Activated CD8-positive, alpha-beta memory T cell treated with anti-CD3 and anti-CD28 coated beads, Interleukin-2, amount 50 U/mL, for 24 hours (primary cell): ENCODE data around the gene C3orf33.
"Not testable (repeated sequence)": the region's sequence is repeated elsewhere in the genome, so short reads cannot be mapped to it uniquely, and the experiment has no call there.

Experiments
- DNase-seq: peaks from one replicate; pipeline ENCODE4 v3.0.0-alpha.2; 2020; ENCODE audit errors: extremely low read depth

Gene C3orf33, protein sequence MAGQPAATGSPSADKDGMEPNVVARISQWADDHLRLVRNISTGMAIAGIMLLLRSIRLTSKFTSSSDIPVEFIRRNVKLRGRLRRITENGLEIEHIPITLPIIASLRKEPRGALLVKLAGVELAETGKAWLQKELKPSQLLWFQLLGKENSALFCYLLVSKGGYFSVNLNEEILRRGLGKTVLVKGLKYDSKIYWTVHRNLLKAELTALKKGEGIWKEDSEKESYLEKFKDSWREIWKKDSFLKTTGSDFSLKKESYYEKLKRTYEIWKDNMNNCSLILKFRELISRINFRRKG

DNA sequence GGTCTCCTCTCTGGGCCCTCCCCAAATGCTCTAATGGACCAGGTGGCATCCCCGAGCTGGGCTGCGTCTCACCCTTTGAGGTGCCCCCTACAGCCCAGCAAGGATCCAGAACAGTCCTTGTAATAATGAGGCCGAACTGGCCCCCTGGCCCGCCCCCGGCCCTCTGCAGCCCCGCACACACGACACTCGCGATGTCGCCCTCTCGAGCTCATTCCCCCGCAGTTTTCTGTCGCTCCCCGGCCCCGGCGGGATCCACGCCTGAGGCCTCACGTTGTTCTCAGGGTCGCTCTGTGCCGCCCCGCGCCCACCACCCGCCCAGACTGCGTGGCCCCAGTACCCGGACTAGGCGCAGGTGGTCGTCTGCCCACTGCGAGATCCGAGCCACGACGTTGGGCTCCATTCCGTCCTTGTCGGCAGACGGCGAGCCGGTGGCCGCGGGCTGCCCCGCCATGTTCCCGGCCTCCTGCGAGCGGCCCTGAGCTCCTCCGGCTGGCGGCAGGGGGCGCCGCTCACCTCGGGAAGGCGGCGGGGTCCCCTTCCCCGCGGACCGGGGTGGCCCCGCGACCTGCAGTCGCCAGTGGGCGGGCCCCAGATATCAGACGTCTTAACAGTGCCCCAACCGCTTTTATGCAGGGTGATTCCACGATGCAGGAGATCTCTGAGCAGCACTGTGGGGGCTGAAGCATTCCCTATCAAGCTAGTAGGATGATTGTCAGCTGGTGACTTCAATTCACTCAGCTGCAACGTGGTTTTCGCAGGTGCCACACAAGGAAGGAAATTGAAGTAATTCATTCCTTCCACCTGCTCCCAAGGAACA lies at the start of gene C3orf33:
TSS of gene C3orf33 (minus strand) at position 477 of the 817 bp plus-strand sequence. CDS start at position 451, 26 bp downstream.
- DNase-seq, result peak; percentile 19

- DNase-seq, result peak; percentile 96
Measured at GRCh38 chr3:155854141-155854940, 48.3 kb upstream of the C3orf33 start, which contains the start of gene SLC33A1. Gene SLC33A1, minus strand, starts transcription at chr3:155854427. Its CDS starts 430 bp downstream, at chr3:155853997.

GRCh38 chr3:155853214-155854140 lies 47.4 kb upstream of the C3orf33 start:
- DNase-seq, result no peak

- no peak for DNase-seq
Measured at GRCh38 chr3:155852341-155852740, 46.3 kb upstream of the C3orf33 start.

DNA sequence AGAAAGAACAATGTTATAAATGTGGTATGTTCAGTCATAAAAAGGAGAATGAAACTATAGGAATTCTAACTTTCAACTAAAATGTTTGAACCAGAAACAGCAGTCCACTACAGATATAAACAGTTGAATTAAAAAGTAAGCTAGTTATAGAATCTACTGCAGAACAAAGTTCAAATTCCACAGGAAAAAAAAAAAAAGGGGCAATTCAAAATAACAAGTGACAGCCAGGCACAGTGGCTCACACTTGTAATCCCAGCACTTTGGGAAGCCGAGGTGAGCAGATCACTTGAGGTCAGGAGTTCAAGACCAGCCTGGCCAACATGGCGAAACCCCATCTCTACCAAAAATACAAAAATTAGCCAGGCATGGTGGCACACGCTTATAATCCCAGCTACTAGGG lies 43.3 kb upstream of the C3orf33 start:
- not testable (repeated sequence) for DNase-seq

DNA sequence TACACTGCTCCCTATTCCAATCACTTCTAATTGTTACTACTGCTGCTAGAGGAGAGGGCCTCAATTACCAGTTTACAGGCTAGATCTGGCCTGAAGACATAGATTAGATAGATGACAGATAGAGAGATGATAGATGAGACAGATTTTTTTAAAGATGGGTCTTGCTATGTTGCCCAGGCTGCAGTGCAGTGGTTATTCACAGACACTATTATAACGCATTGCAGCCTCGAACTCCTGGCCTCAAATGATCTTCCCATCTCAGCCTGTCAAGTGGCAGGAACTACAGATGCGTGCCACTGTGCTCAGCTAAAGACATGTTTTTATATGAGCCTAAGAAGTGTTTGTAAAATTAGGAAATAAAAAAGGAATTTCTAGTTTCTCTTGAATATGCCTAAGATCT lies 41.9 kb upstream of the C3orf33 start:
- no peak for DNase-seq

DNA sequence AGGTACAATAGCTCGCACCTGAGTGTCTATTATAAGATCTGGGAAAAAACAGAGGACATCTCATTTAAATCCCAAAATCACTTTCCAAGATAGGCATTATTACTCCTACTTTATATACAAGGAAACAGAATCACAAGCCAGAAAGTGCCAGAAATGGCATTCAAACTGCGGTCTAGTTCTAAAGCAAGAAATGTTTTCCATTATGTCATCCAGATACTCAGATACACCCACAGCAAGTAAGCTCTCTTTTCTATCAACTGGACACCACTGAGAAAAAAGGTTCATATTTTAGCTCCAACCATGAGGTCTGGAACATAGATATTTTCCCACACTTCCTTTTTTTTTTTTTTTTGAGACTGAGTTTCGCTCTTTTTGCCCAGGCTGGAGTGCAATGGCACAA lies 40.0 kb upstream of the C3orf33 start:
- DNase-seq, result no peak

DNA sequence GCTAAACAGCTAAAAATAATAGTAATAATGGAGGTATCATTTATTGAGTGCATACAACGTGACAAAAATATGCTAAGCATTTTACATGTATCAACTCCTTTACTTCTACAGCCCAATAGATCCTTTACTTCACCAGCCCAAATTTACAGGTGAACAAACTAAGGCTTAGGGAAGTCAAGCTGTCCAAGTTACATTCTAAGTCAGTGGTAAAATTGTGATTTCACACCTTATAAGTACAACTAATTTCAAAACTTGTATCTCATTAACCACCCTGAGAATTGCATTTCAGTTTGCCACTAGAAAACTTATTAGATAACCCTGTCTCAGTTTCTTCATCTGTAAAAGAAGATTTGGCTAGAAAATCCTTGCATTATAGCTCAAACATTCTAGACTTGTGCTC lies 37.5 kb upstream of the C3orf33 start:
- no peak for DNase-seq

- DNase-seq, result no peak
Measured at GRCh38 chr3:155835341-155836071, 29.4 kb upstream of the C3orf33 start.

GRCh38 chr3:155828490-155829098 lies 22.5 kb upstream of the C3orf33 start:
- not testable (repeated sequence) for DNase-seq

GRCh38 chr3:155815030-155815545 lies 9.0 kb upstream of the C3orf33 start:
- DNase-seq, result no peak

GRCh38 chr3:155813224-155813623 lies 7.1 kb upstream of the C3orf33 start:
- not testable (repeated sequence) for DNase-seq

DNA sequence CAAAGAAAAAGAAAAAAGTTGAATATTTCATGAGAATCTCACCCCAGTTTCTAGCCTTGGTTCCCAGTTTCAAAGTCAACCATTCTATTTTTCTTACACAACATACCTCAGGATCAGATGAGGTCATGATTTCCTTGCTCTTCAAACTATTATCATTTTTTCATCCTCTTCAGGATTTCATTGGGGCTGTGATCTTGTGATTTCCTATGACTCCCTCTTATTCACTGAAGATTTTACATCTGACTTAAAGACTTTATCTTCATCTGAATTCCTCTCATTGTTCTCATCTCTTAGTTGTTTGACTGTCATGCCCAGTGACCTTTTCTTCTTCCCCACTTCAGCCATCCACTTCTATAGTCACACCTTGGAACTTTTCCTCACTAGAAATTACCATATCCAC lies 3.1 kb upstream of the C3orf33 start:
- no peak for DNase-seq

GRCh38 chr3:155807823-155808222 lies 1.7 kb upstream of the C3orf33 start:
- no peak for DNase-seq

DNA sequence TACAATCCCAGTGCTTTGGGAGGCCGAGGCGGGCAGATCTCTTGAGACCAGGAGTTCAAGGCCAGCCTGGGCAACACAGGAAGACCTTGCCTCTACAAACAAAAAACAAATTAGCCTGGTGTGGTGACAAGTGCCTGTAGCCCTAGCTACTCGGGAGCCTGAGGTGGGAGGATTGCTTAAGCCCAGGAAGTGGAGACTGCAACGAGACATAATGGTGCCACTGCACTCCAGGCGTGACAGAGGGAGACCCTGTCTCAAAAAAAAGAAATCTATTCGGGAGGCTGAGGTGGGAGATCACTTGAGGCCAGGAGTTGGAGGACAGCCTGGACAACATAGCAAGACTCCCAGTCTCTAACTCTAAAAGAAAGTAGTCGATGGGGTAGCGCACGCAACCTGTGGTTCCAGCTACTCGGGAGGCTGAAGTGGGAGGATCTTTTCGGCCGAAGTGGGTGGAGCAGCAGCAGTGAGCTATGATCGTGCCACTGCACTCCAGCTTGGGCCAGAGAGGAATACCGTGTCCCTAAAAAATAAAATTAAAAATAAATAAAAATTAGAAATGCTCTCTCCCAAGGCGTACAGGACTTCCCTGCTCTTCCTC lies 775 bp downstream of the C3orf33 start:
- peak; percentile 13 for DNase-seq

- no peak for DNase-seq
Measured at GRCh38 chr3:155804323-155804722, 1.8 kb downstream of the C3orf33 start.

- no peak for DNase-seq
Measured at GRCh38 chr3:155792532-155792931, 13.5 kb downstream of the C3orf33 start.

- no peak for DNase-seq
Measured at GRCh38 chr3:155791190-155791589, 14.9 kb downstream of the C3orf33 start.

DNA sequence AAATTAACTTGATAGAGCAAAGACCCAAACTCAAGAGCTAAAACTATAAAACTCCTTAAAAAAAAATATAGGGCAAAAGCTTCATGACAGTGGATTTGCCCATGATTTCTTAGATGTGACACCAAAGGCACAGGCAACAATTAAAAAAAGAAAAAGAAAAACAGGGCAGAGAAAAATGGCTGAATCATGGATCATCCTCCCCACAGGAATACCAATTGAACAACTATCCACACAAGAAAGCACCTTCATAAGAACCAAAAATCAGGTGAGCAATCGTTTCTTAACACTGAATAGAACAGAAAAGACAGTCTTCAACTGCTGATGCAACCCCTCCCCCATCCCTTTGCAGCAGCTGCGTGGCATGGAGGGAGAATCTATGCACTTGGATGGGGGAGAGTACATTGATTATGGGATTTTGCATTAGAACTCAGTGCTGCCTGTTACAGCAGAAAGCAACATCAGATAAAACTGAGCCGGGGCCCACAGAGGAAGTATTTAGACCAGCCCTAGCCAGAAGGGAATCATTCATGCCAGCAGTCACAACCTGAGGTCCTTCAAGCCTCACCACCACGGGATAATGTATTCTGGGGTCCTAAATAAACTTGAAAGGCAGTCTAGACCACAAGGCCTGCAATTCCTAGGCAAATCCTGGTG lies 15.7 kb downstream of the C3orf33 start:
- no peak for DNase-seq
